HCT116 (cell line): ENCODE data around the gene ZNF48. TPM values are rescaled to one million over a fixed set of nuclear protein-coding genes. Genes with fewer than 3 reads are reported as not detected.

Experiments used
- ATAC-seq: fragments of 200-7000 bp; cut with Tn5 transposase; 2 replicates; pipeline ENCODE4 v1.9.1; 2020; ENCODE audit warnings: mild to moderate bottlenecking, moderate library complexity
- BruUV-seq: library from RNA; stranded (reverse); fragments of 400-500 nt; replicated peaks from 2 replicates; lab custom pipeline; 2021; lab: Mats Ljungman, UMichigan
- CTCF ChIA-PET: fragments of 300-600 bp; sonication (Branson Sonifier 250); formaldehyde crosslinking; loops from one replicate; lab custom pipeline; 2021; ENCODE audit warnings: antibody characterized with exemption; lab: Charles Lee
- POLR2A ChIA-PET: fragments of 300-600, 350-600 bp; sonication (Branson Sonifier 250); formaldehyde crosslinking; loops from one replicate; lab custom pipeline; 2021; ENCODE audit warnings: antibody characterized with exemption; lab: Charles Lee
- RAD21 ChIA-PET, 2 experiments: fragments of 300-600 bp; sonication (Branson Sonifier 250); formaldehyde crosslinking; loops; one replicate each; lab custom pipeline; 2023; ENCODE audit warnings: low total read pairs in 2 of 2; ENCODE audit not compliant: uncharacterized antibody in 2 of 2, unreplicated experiment in 2 of 2, low non-redundant PET in 1 of 2; lab: Charles Lee
- DNase-seq: peaks from one replicate; pipeline ENCODE4 v3.0.0-alpha.2; 2010; ENCODE audit warnings: low read depth, low spot score
- H2AFZ ChIP-seq: fragments of 200-600 bp; shearing (Covaris generic), sonication (generic); 2 replicates; pipeline ENCODE4 v1.6.1; 2017; ENCODE audit warnings: low read depth, mixed run types, mixed read lengths, antibody characterized with exemption, low read length; ENCODE audit not compliant: poor library complexity, severe bottlenecking
- H3K27ac ChIP-seq: 2 replicates; pipeline ENCODE4 v1.5.1; 2012; ENCODE audit warnings: low read depth, low read length
- H3K27me3 ChIP-seq: fragments of 200-600 bp; sonication (generic); 2 replicates; pipeline ENCODE4 v1.6.1; 2016; ENCODE audit warnings: mixed run types, low read length, mixed read lengths; ENCODE audit not compliant: insufficient read depth
- H3K36me3 ChIP-seq, 2 experiments: fragments of 200-500 bp in 1 of 2; fragments of 200-600 bp in 1 of 2; sonication (Bioruptor generic) in 1 of 2; sonication (generic) in 1 of 2; 2 replicates each; pipeline versions ENCODE4 v1.5.1 to v1.6.1; 2014 to 2016; ENCODE audit warnings: low read length in 2 of 2, inconsistent platforms in 1 of 2, mixed read lengths in 1 of 2, mixed run types in 1 of 2; ENCODE audit not compliant: insufficient read depth in 2 of 2, control insufficient read depth in 1 of 2
- H3K4me1 ChIP-seq, 2 experiments: fragments of 200-600 bp in 1 of 2; sonication (generic) in 1 of 2; 2 replicates each; pipeline versions ENCODE4 v1.5.1 to v1.6.1; 2012 to 2017; ENCODE audit warnings: low read length in 2 of 2, inconsistent platforms in 1 of 2, mild to moderate bottlenecking in 1 of 2, mixed read lengths in 1 of 2, mixed run types in 1 of 2, moderate library complexity in 1 of 2; ENCODE audit not compliant: insufficient read depth in 2 of 2, control insufficient read depth in 1 of 2
- H3K4me2 ChIP-seq: fragments of 200-600 bp; sonication (generic); 2 replicates; pipeline ENCODE4 v1.6.1; 2017; ENCODE audit warnings: mixed run types, low read length, mixed read lengths
- H3K4me3 ChIP-seq, 2 experiments: fragments of 200-600 bp in 1 of 2; sonication (generic) in 1 of 2; replicated peaks in 1 of 2; 2 replicates each; pipeline ENCODE4 v1.5.1; 2011 to 2016; ENCODE audit warnings: low read length in 2 of 2, control low read depth in 1 of 2, low read depth in 1 of 2, mild to moderate bottlenecking in 1 of 2, mixed read lengths in 1 of 2, mixed run types in 1 of 2
- H3K79me2 ChIP-seq: fragments of 200-600 bp; sonication (generic); 2 replicates; pipeline ENCODE4 v1.6.1; 2017; ENCODE audit warnings: mild to moderate bottlenecking, mixed run types, low read length, moderate library complexity, mixed read lengths; ENCODE audit not compliant: insufficient read depth
- H3K9ac ChIP-seq: fragments of 200-600 bp; sonication (generic); 2 replicates; pipeline ENCODE4 v1.6.1; 2016; ENCODE audit warnings: low read length, mixed read lengths
- H3K9me2 ChIP-seq: fragments of 200-600 bp; sonication (generic), shearing (Covaris generic); 2 replicates; pipeline ENCODE4 v1.6.1; 2017; ENCODE audit warnings: mixed run types, mild to moderate bottlenecking, moderate library complexity; ENCODE audit not compliant: insufficient read depth
- H3K9me3 ChIP-seq, 2 experiments: fragments of 200-500 bp in 1 of 2; fragments of 200-600 bp in 1 of 2; sonication (Bioruptor generic) in 1 of 2; sonication (generic) in 1 of 2; 2 replicates each; pipeline ENCODE4 v1.6.1; 2014 to 2017; ENCODE audit warnings: low read length in 2 of 2, mixed read lengths in 2 of 2, inconsistent platforms in 1 of 2, low read depth in 1 of 2, mild to moderate bottlenecking in 1 of 2, mixed run types in 1 of 2, moderate library complexity in 1 of 2; ENCODE audit not compliant: control insufficient read depth in 1 of 2, insufficient read depth in 1 of 2
- H4K20me1 ChIP-seq: fragments of 200-600 bp; sonication (generic), shearing (Covaris generic); 2 replicates; pipeline ENCODE4 v1.6.1; 2017; ENCODE audit warnings: mixed run types, mild to moderate bottlenecking, moderate library complexity; ENCODE audit not compliant: insufficient read depth
- CBX3 ChIP-seq: IDR thresholded peaks from 2 replicates; pipeline ENCODE4 v1.6.1; 2012; ENCODE audit warnings: low read depth
- CEBPB ChIP-seq: IDR thresholded peaks from 2 replicates; pipeline ENCODE4 v1.6.1; 2012; ENCODE audit warnings: low read depth
- EGR1 ChIP-seq: IDR thresholded peaks from 2 replicates; pipeline ENCODE4 v1.6.1; 2012; ENCODE audit warnings: low read depth
- ELF1 ChIP-seq: IDR thresholded peaks from 2 replicates; pipeline ENCODE4 v1.6.1; 2012; ENCODE audit warnings: low read depth, borderline replicate concordance
- EZH2 ChIP-seq: fragments of 200-600 bp; sonication (generic); IDR thresholded peaks from 2 replicates; pipeline ENCODE4 v1.6.1; 2017; ENCODE audit warnings: antibody characterized with exemption, mixed run types
- EZH2phosphoT487 ChIP-seq: fragments of 200-600 bp; IDR thresholded peaks from 2 replicates; pipeline ENCODE4 v1.6.1; 2018; ENCODE audit warnings: antibody characterized with exemption, borderline replicate concordance
- FOSL1 ChIP-seq: IDR thresholded peaks from 2 replicates; pipeline ENCODE4 v1.6.1; 2012; ENCODE audit warnings: low read depth
- JUND ChIP-seq: IDR thresholded peaks from 2 replicates; pipeline ENCODE4 v1.6.1; 2012
- POLR2A ChIP-seq: IDR thresholded peaks from 2 replicates; pipeline ENCODE4 v1.7.0; 2011; ENCODE audit warnings: borderline replicate concordance; ENCODE audit not compliant: insufficient read depth, insufficient read length; ENCODE audit errors: extremely low read depth
- POLR2AphosphoS5 ChIP-seq: IDR thresholded peaks from 2 replicates; pipeline ENCODE4 v1.6.1; 2011; ENCODE audit warnings: mild to moderate bottlenecking, low read depth, low read length, moderate library complexity
- RAD21 ChIP-seq: IDR thresholded peaks from 2 replicates; pipeline ENCODE4 v1.6.1; 2012; ENCODE audit warnings: low read depth, mild to moderate bottlenecking
- SIN3A ChIP-seq: IDR thresholded peaks from 2 replicates; pipeline ENCODE4 v1.6.1; 2012; ENCODE audit warnings: low read depth
- SP1 ChIP-seq: IDR thresholded peaks from 2 replicates; pipeline ENCODE4 v1.6.1; 2012; ENCODE audit warnings: low read depth
- SRF ChIP-seq: IDR thresholded peaks from 2 replicates; pipeline ENCODE4 v1.6.1; 2012; ENCODE audit warnings: low read depth
- ZFX ChIP-seq: fragments of 450-650 bp; IDR thresholded peaks from 2 replicates; pipeline ENCODE4 v1.6.1; 2017
- ZNF274 ChIP-seq: fragments of 200-500 bp; sonication (Bioruptor generic); IDR thresholded peaks from 2 replicates; pipeline ENCODE4 v1.6.1; 2014; ENCODE audit warnings: mild to moderate bottlenecking, low read depth, low read length, inconsistent platforms
- intact Hi-C: fragments of 100-400 bp; cut with micrococcal nuclease; formaldehyde crosslinking; loops from 2 replicates; pipeline ENCODE4 v1.10.0; 2022
- total RNA-seq: library from RNA; stranded (reverse); gene quantifications from one replicate; pipeline ENCODE4 v1.2.1, GENCODE V29; 2021; ENCODE audit not compliant: unreplicated experiment
- TF ChIP-seq, protein P1 (sequence below): IDR thresholded peaks from 2 replicates; pipeline ENCODE4 v1.6.1; 2012
- TF ChIP-seq, protein P2 (sequence below), 3 experiments: fragments of 200-600 bp in 1 of 3; sonication (generic) in 1 of 3; IDR thresholded peaks in 2 of 3; conservative IDR thresholded peaks in 1 of 3; 2 replicates each; pipeline ENCODE4 v1.5.1; 2012 to 2017; ENCODE audit warnings: low read depth in 2 of 3, low read length in 2 of 3, antibody characterized with exemption in 1 of 3, borderline replicate concordance in 1 of 3, control low read depth in 1 of 3, mild to moderate bottlenecking in 1 of 3, mixed read lengths in 1 of 3, mixed run types in 1 of 3, moderate library complexity in 1 of 3; ENCODE audit not compliant: insufficient read depth in 1 of 3
- TF ChIP-seq, protein P3 (sequence below): IDR thresholded peaks from 2 replicates; pipeline ENCODE4 v1.6.1; 2012; ENCODE audit warnings: low read depth
- TF ChIP-seq, protein P4 (sequence below): IDR thresholded peaks from 2 replicates; pipeline ENCODE4 v1.6.1; 2011; ENCODE audit warnings: mild to moderate bottlenecking, low read length, moderate library complexity; ENCODE audit not compliant: insufficient replicate concordance; ENCODE audit errors: extremely low read depth

Gene ZNF48
- total RNA-seq, 1 experiment from 2014 or later = 17.9 TPM

DNA sequence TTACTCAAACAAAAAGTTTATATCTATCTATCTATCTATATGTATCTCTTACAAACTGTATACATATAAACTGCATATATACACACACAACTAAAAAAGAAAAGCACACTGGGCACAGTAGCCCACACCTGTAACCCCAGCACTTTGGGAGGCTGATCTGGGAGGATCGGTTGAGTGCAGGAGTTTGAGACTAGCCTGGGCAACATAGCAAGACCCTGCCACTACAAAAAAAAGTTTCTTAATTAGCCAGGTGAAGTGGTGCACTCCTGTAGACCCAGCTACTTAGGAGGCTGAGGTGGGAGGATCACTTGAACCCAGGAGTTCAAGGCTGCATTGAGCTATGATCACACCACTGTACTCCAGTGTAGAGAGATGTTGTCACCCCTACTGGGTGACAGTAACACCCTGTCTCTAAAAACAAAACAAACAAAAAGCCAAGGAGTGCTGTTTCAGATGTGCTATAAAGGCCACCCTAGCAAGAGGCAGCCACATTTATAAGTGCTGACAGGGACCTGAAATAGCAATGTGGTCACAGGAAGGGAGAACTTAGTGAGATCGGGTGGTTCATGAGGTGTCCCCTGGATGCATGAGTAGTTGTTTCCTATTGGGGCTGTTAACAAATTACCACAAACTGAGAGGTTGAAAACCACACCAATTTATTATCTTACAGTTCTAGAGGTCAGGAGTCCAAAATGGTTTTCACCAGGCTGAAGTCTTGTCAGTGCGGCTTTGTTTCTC, 44.9 kb upstream of the ZNF48 start:
- Histone ChIP-seq H3K9me2 (no peaks in the 10 kb centered on the region), H3K4me2 (no peak overlapping the region), H3K27ac (no peak overlapping the region), H3K27me3 (no peaks in the 10 kb centered on the region), H3K36me3 (peaks cover 9 to 30% of the 10 kb centered on the region in 2 experiments; a peak in 2 of 4 replicates), H3K4me1 (peaks cover 27 to 31% of the 10 kb centered on the region in 2 experiments), H3K9ac (no peak overlapping the region), H3K79me2 (peaks cover 31% of the 10 kb centered on the region), H2AFZ (no peak overlapping the region), H4K20me1 (no peaks in the 10 kb centered on the region), H3K9me3 (no peaks in the 10 kb centered on the region), H3K4me3 (no peak overlapping the region)
- POLR2A ChIA-PET = interaction anchor here (1.1 kb wide), 1 partner anchor 21 kb away, joined by 3 read pairs; no protein-coding TSS in a partner anchor
- BruUV-seq = no TSS peak
- ATAC-seq = no peak
- no peak for DNase-seq
- intact Hi-C loops = no loop called here
- CTCF ChIA-PET = no interaction called here
- TF ChIP-seq RAD21 = no peak
- no peak for TF ChIP-seq ZFX
- TF ChIP-seq POLR2AphosphoS5 = no peak
- no peak for TF ChIP-seq ZNF274
- TF ChIP-seq EGR1 = no peak
- TF ChIP-seq, protein P1, sequence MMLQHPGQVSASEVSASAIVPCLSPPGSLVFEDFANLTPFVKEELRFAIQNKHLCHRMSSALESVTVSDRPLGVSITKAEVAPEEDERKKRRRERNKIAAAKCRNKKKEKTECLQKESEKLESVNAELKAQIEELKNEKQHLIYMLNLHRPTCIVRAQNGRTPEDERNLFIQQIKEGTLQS = no peak
- TF ChIP-seq, protein P2, sequence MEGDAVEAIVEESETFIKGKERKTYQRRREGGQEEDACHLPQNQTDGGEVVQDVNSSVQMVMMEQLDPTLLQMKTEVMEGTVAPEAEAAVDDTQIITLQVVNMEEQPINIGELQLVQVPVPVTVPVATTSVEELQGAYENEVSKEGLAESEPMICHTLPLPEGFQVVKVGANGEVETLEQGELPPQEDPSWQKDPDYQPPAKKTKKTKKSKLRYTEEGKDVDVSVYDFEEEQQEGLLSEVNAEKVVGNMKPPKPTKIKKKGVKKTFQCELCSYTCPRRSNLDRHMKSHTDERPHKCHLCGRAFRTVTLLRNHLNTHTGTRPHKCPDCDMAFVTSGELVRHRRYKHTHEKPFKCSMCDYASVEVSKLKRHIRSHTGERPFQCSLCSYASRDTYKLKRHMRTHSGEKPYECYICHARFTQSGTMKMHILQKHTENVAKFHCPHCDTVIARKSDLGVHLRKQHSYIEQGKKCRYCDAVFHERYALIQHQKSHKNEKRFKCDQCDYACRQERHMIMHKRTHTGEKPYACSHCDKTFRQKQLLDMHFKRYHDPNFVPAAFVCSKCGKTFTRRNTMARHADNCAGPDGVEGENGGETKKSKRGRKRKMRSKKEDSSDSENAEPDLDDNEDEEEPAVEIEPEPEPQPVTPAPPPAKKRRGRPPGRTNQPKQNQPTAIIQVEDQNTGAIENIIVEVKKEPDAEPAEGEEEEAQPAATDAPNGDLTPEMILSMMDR (IDR thresholded peaks at IDR 0.05 in 2 of 3, conservative IDR thresholded peaks at IDR 0.05 in 1 of 3; ENCODE audit: borderline replicate concordance in 1 of 3, insufficient read depth in 1 of 3, low read depth in 2 of 3, low read length in 2 of 3) = no peak
- TF ChIP-seq, protein P3, sequence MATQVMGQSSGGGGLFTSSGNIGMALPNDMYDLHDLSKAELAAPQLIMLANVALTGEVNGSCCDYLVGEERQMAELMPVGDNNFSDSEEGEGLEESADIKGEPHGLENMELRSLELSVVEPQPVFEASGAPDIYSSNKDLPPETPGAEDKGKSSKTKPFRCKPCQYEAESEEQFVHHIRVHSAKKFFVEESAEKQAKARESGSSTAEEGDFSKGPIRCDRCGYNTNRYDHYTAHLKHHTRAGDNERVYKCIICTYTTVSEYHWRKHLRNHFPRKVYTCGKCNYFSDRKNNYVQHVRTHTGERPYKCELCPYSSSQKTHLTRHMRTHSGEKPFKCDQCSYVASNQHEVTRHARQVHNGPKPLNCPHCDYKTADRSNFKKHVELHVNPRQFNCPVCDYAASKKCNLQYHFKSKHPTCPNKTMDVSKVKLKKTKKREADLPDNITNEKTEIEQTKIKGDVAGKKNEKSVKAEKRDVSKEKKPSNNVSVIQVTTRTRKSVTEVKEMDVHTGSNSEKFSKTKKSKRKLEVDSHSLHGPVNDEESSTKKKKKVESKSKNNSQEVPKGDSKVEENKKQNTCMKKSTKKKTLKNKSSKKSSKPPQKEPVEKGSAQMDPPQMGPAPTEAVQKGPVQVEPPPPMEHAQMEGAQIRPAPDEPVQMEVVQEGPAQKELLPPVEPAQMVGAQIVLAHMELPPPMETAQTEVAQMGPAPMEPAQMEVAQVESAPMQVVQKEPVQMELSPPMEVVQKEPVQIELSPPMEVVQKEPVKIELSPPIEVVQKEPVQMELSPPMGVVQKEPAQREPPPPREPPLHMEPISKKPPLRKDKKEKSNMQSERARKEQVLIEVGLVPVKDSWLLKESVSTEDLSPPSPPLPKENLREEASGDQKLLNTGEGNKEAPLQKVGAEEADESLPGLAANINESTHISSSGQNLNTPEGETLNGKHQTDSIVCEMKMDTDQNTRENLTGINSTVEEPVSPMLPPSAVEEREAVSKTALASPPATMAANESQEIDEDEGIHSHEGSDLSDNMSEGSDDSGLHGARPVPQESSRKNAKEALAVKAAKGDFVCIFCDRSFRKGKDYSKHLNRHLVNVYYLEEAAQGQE = no peak
- TF ChIP-seq JUND = no peak
- TF ChIP-seq POLR2A = no peak
- no peak for TF ChIP-seq SIN3A
- no peak for TF ChIP-seq SRF
- TF ChIP-seq CEBPB = no peak
- TF ChIP-seq SP1 = no peak
- no peak for TF ChIP-seq FOSL1
- no peak for TF ChIP-seq EZH2
- no peak for TF ChIP-seq CBX3
- TF ChIP-seq EZH2phosphoT487 = no peak
- TF ChIP-seq ELF1 = no peak
- TF ChIP-seq, protein P4, sequence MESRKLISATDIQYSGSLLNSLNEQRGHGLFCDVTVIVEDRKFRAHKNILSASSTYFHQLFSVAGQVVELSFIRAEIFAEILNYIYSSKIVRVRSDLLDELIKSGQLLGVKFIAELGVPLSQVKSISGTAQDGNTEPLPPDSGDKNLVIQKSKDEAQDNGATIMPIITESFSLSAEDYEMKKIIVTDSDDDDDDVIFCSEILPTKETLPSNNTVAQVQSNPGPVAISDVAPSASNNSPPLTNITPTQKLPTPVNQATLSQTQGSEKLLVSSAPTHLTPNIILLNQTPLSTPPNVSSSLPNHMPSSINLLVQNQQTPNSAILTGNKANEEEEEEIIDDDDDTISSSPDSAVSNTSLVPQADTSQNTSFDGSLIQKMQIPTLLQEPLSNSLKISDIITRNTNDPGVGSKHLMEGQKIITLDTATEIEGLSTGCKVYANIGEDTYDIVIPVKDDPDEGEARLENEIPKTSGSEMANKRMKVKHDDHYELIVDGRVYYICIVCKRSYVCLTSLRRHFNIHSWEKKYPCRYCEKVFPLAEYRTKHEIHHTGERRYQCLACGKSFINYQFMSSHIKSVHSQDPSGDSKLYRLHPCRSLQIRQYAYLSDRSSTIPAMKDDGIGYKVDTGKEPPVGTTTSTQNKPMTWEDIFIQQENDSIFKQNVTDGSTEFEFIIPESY = no peak
- RAD21 ChIA-PET = no interaction called here
